Measurements from ENCODE around the gene KRT76.

DNA sequence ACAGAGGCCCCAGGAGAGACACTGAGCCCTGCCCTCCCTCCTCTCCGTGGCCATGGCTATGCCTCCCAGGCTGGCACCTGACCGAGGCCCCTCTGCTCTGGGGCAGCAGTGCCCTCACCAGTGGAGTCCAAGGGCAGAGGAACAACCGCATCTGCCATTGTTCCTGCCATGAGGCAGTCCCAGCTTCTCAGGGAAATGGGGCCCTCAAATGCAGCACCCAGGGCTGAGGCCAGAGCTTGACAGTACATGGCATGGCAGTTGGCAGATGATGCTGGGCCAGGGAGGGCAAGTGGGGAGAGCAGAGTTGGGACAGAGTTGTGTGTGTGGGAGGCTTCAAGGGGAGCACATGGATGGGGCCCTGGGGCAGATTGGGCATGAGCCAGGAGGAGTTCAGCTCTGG, 52.8 kb downstream of the KRT76 start:
- TF ChIP-seq, protein P1, sequence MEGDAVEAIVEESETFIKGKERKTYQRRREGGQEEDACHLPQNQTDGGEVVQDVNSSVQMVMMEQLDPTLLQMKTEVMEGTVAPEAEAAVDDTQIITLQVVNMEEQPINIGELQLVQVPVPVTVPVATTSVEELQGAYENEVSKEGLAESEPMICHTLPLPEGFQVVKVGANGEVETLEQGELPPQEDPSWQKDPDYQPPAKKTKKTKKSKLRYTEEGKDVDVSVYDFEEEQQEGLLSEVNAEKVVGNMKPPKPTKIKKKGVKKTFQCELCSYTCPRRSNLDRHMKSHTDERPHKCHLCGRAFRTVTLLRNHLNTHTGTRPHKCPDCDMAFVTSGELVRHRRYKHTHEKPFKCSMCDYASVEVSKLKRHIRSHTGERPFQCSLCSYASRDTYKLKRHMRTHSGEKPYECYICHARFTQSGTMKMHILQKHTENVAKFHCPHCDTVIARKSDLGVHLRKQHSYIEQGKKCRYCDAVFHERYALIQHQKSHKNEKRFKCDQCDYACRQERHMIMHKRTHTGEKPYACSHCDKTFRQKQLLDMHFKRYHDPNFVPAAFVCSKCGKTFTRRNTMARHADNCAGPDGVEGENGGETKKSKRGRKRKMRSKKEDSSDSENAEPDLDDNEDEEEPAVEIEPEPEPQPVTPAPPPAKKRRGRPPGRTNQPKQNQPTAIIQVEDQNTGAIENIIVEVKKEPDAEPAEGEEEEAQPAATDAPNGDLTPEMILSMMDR (IDR thresholded peaks at IDR 0.05): no peak
- TF ChIP-seq EZH2 (IDR thresholded peaks at IDR 0.05; ENCODE audit: borderline replicate concordance, insufficient read depth, low read depth, low read length, poor library complexity, severe bottlenecking): no peak
